Gastroesophageal sphincter (tissue), 4 donors: ENCODE data around the gene TENT5A. TPM values are rescaled to one million over a fixed set of nuclear protein-coding genes. Genes with fewer than 3 reads are reported as not detected.

Source experiments
- ATAC-seq: fragments of 150-250 bp; one replicate; pipeline ENCODE4 v1.9.1; 2016; ENCODE audit warnings: mild to moderate bottlenecking, moderate library complexity
- H3K27ac ChIP-seq, 4 donors: fragments of 200-600 bp; sonication (generic) in 3 of 4; 1 replicate in 3 of 4; 2 replicates in 1 of 4; pipeline ENCODE4 v1.5.1; 2016 to 2019
- H3K27me3 ChIP-seq: fragments of 200-600 bp; sonication (generic); one replicate; pipeline ENCODE4 v1.5.1; 2019
- H3K36me3 ChIP-seq, 2 donors: fragments of 200-600 bp; sonication (generic); one replicate each; pipeline ENCODE4 v1.5.1; 2019; ENCODE audit warnings: control low read depth in 1 of 2
- H3K4me1 ChIP-seq, 3 donors: fragments of 200-600 bp; sonication (generic); 1 replicate in 2 of 3; 2 replicates in 1 of 3; pipeline ENCODE4 v1.5.1; 2016 to 2019; ENCODE audit warnings: control low read depth in 2 of 3
- H3K4me3 ChIP-seq, 2 donors: fragments of 200-600 bp; sonication (generic); one replicate each; pipeline ENCODE4 v1.5.1; 2019; ENCODE audit warnings: mild to moderate bottlenecking in 1 of 2, moderate library complexity in 1 of 2
- H3K9me3 ChIP-seq, 3 donors: fragments of 200-600 bp; sonication (generic); one replicate each; pipeline ENCODE4 v1.5.1; 2017 to 2019; ENCODE audit warnings: control low read depth in 2 of 3
- EP300 ChIP-seq: sonication (generic); formaldehyde crosslinking; IDR thresholded peaks from one replicate; pipeline ENCODE4 v1.6.1; 2017; ENCODE audit warnings: antibody characterized with exemption, mild to moderate bottlenecking
- POLR2A ChIP-seq, 2 donors: fragments of 450-650 bp; IDR thresholded peaks; one replicate each; pipeline ENCODE4 v1.6.1; 2017; ENCODE audit warnings: antibody characterized with exemption in 2 of 2, mild to moderate bottlenecking in 2 of 2, moderate library complexity in 1 of 2
- POLR2AphosphoS5 ChIP-seq: sonication (generic); formaldehyde crosslinking; IDR thresholded peaks from one replicate; pipeline ENCODE4 v1.6.1; 2017; ENCODE audit warnings: antibody characterized with exemption
- WGBS, 2 donors: methylation state at CpG; one replicate each; pipeline ENCODE4 v1.1.5; 2018; ENCODE audit warnings: low coverage in 1 of 2; 5-methylcytosine and 5-hydroxymethylcytosine counted together
- total RNA-seq, 4 donors: library from RNA; depleted of rRNA; stranded (reverse); fragments of >200 nt; gene quantifications; one replicate each; pipeline ENCODE4 v1.1.0, GENCODE V29; 2016
- TF ChIP-seq, protein P1 (sequence below), 4 experiments: fragments of 200-600 bp in 2 of 4; fragments of 450-650 bp in 2 of 4; sonication (generic) in 1 of 4; IDR thresholded peaks; one replicate each; pipeline ENCODE4 v1.5.1; 2017 to 2019; ENCODE audit warnings: antibody characterized with exemption in 4 of 4, mild to moderate bottlenecking in 2 of 4, moderate library complexity in 2 of 4

The TENT5A gene
- total RNA-seq, 4 donors from 2014 or later, result 8.4 to 35.8 (median 14.3) TPM

DNA sequence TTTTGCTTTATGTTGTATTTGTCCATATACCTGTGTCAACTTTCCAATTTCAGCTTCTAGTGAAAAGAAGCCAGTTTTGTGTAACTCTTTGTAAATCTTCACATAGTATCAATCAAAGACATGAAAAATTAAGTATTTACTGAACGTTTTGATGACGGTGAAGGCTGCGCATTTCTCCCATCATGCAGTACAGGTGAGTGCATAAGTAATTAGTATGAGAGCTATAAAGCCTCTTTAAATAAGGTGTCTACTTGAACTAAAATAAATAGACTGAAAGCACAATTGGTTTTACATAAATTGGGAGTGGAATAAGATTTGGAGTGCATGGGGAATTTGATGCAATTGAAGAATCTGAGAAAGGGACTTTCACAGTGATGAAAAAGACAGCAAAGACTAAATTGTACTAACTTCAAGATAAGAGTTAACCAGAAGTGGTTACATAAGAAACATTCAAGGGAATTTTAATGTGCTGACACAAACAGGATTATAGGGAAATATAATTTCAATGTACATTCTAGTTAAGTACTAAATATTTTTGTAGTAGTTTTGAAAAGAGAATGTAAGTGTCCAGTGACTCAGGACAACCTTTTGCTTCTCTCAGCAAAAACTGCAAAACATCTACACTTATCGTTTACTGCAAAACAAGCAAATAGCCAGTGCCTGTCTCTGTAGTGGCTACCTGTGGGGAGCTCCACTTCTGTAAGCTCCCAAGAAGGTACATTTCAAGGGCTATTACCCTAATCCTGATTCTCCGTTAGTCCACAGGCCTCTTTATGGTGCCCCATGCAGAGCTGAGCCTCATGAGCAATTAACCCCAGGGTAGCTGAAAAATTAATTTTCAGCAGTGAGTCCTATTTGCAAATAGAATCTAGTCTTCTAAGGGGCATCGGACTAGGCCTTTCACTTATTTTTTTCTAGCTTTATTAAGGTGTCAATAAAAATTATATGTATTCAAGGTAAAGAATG is 13.0 kb downstream of the TENT5A start:
- TF ChIP-seq EP300 (no peak), POLR2AphosphoS5 (no peak), POLR2A (IDR thresholded peaks at IDR 0.05) (no peak)
- TF ChIP-seq, protein P1, sequence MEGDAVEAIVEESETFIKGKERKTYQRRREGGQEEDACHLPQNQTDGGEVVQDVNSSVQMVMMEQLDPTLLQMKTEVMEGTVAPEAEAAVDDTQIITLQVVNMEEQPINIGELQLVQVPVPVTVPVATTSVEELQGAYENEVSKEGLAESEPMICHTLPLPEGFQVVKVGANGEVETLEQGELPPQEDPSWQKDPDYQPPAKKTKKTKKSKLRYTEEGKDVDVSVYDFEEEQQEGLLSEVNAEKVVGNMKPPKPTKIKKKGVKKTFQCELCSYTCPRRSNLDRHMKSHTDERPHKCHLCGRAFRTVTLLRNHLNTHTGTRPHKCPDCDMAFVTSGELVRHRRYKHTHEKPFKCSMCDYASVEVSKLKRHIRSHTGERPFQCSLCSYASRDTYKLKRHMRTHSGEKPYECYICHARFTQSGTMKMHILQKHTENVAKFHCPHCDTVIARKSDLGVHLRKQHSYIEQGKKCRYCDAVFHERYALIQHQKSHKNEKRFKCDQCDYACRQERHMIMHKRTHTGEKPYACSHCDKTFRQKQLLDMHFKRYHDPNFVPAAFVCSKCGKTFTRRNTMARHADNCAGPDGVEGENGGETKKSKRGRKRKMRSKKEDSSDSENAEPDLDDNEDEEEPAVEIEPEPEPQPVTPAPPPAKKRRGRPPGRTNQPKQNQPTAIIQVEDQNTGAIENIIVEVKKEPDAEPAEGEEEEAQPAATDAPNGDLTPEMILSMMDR (IDR thresholded peaks at IDR 0.05), result no peak
- 91% methylated on average over 3 to 6 of the region's 6 CpGs for WGBS, 2 donors
- H3K9me3 ChIP-seq, result no peaks in the 10 kb centered on the region
- H3K4me1 ChIP-seq, result peaks cover 0 to 3% (median 0%) of the 10 kb centered on the region in 3 donors
- no peak for ATAC-seq
- no peak overlapping the region for H3K4me3 ChIP-seq
- H3K36me3 ChIP-seq, result no peaks in the 10 kb centered on the region
- no peaks in the 10 kb centered on the region for H3K27me3 ChIP-seq
- H3K27ac ChIP-seq, result no peak overlapping the region

DNA sequence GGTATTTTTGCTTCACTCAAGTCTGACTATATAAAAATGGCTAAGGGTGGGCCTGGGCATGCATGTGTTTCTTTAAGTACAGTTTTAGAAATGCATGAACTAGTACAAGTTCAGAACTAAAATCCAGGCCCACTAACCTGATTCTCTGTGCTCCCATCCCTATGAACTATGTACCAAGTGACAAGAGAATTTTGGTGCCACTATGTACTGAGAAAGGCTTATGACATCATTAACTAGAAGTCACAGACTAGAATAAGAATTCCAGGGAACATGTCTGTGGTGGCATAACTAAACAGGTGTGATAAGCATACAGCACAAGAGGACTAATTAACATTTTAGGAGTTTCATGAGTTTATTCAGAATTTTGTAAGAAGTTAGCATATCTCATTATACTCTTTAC is 16.1 kb downstream of the TENT5A start:
- Histone ChIP-seq H3K9me3 (no peaks in the 10 kb centered on the region), H3K27me3 (no peaks in the 10 kb centered on the region), H3K4me3 (no peak overlapping the region), H3K4me1 (no peaks in the 10 kb centered on the region), H3K36me3 (no peaks in the 10 kb centered on the region), H3K27ac (no peak overlapping the region)
- no peak for ATAC-seq
- TF ChIP-seq POLR2A (IDR thresholded peaks at IDR 0.05) (no peak), POLR2AphosphoS5 (no peak), EP300 (no peak)
- TF ChIP-seq, protein P1 (IDR thresholded peaks at IDR 0.05), result no peak

DNA sequence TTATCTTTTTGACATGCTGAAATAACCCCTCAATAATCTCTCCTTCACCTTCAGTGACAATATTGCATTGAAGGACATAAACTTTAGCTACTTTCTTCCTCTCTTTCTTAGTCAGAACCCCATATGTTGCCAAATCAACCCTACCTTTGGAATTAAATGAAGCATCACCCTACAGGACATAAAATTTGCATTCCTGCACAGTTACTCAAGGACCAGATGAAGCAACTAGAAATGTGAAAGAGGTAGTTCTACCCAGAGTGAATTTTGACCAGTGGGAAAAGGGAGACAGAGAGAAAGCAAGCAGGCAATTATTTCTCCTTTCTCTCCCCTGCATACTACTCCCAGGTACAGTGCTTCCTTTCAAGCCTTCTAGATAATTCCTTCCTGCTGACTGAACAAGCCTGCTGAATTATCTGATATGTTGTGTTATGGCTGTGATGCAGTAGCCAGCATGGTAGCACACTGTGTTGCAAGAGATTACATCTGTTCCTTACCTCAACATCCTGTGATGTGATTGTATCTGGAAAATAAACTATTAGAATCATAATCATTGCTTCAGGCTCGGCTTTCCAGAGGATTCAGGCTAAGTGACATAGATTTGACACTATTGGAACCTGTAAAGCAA is 16.6 kb downstream of the TENT5A start:
- ATAC-seq, result no peak
- no peaks in the 10 kb centered on the region for H3K36me3 ChIP-seq
- no peaks in the 10 kb centered on the region for H3K9me3 ChIP-seq
- TF ChIP-seq, protein P1 (IDR thresholded peaks at IDR 0.05), result no peak
- TF ChIP-seq EP300 (no peak), POLR2A (IDR thresholded peaks at IDR 0.05) (no peak), POLR2AphosphoS5 (no peak)
- no peaks in the 10 kb centered on the region for H3K4me1 ChIP-seq
- H3K4me3 ChIP-seq, result no peak overlapping the region
- no peak overlapping the region for H3K27ac ChIP-seq
- WGBS, 2 donors, result no CpG with 5 or more reads among the region's 1 CpG
- no peaks in the 10 kb centered on the region for H3K27me3 ChIP-seq

DNA sequence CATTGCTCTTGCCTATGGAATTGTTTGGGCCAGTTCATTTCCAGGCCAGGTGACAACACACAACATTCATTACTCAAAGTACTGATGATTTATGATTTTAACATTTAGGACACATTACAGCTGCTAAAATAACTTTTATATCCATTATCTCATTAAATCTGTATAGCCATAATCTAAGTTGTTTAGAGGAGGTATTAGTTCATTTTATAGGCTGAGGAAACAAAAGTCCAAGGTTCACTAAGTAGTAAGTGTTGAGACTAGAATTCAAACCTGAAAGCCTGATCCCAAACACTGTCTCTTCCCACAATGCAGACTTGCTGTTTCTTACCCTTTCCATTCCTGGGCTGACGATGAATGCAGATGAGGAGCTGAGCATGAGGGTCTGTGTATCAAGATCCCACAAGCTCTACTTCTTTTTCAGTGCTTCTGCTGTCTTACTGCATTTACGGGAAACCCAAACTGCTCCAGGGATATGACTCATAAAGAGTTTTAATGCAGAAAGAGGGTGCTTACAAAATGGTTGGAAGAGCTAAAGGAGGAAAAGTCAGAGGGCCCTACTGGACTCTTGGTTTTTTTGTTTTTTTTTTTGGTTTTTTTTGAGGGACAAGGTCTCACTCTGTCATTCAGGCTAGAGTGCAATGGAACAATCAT is 17.9 kb downstream of the TENT5A start:
- no peak overlapping the region for H3K27ac ChIP-seq
- H3K27me3 ChIP-seq, result no peaks in the 10 kb centered on the region
- H3K36me3 ChIP-seq, result no peaks in the 10 kb centered on the region
- ATAC-seq, result no peak
- no peaks in the 10 kb centered on the region for H3K4me1 ChIP-seq
- TF ChIP-seq POLR2A (IDR thresholded peaks at IDR 0.05) (no peak), EP300 (no peak), POLR2AphosphoS5 (no peak)
- TF ChIP-seq, protein P1 (IDR thresholded peaks at IDR 0.05), result no peak
- 75 to 94% methylated on average over 1 to 2 of the region's 2 CpGs for WGBS, 2 donors
- H3K9me3 ChIP-seq, result no peaks in the 10 kb centered on the region
- H3K4me3 ChIP-seq, result no peak overlapping the region
